ENCODE measurements around the gene MCCC1. TPM values are rescaled to one million over a fixed set of nuclear protein-coding genes. Genes with fewer than 3 reads are reported as not detected.

The MCCC1 gene
- total RNA-seq, 6 experiments from 2014 or later, result 15.1 to 21.2 (median 16.1) TPM

- no peak for TF ChIP-seq CTCF (IDR thresholded peaks at IDR 0.05)
- peak overlapping the region; percentile 45 for H3K27ac Mint-ChIP-seq
- peak; percentile 12 for DNase-seq
- H3K27me3 Mint-ChIP-seq (ENCODE audit: insufficient read depth), result peaks cover 1% of the 10 kb centered on the region; the same call in 1 of the 2 replicates
- H3K4me3 Mint-ChIP-seq, result no peak overlapping the region
- peaks cover 21% of the 10 kb centered on the region for H3K9me3 Mint-ChIP-seq
- H3K36me3 Mint-ChIP-seq (ENCODE audit: low read depth), result peaks cover 50% of the 10 kb centered on the region
- peaks cover 66% of the 10 kb centered on the region for H3K4me1 Mint-ChIP-seq (ENCODE audit: low read depth)
Observed at GRCh38 chr3:183028416-183028815, 70.9 kb downstream of the MCCC1 start.

GRCh38 chr3:183027276-183027675 is 72.0 kb downstream of the MCCC1 start:
- no peak for TF ChIP-seq CTCF (IDR thresholded peaks at IDR 0.05)
- peaks cover 48% of the 10 kb centered on the region for H3K36me3 Mint-ChIP-seq (ENCODE audit: low read depth)
- H3K27me3 Mint-ChIP-seq (ENCODE audit: insufficient read depth), result peaks cover 1% of the 10 kb centered on the region; the same call in 1 of the 2 replicates

GRCh38 chr3:183022936-183023516 is 76.3 kb downstream of the MCCC1 start:
- H3K27me3 Mint-ChIP-seq (ENCODE audit: insufficient read depth), result no peaks in the 10 kb centered on the region
- H3K36me3 Mint-ChIP-seq (ENCODE audit: low read depth), result peaks cover 39% of the 10 kb centered on the region
- peaks cover 13% of the 10 kb centered on the region for H3K4me1 Mint-ChIP-seq (ENCODE audit: low read depth)
- no peak overlapping the region for H3K27ac Mint-ChIP-seq
- DNase-seq, result no peak
- H3K9me3 Mint-ChIP-seq, result peaks cover 6% of the 10 kb centered on the region
- no peak for TF ChIP-seq CTCF (IDR thresholded peaks at IDR 0.05)
- H3K4me3 Mint-ChIP-seq, result no peak overlapping the region

More at GRCh38 chr3:183027276-183027675, 72.0 kb downstream of the MCCC1 start:
- no peak for DNase-seq
- no peak overlapping the region for H3K4me3 Mint-ChIP-seq
- H3K27ac Mint-ChIP-seq, result peak overlapping the region; percentile 43; the same call in 1 of the 2 replicates
- H3K9me3 Mint-ChIP-seq, result peaks cover 21% of the 10 kb centered on the region
- H3K4me1 Mint-ChIP-seq (ENCODE audit: low read depth), result peaks cover 55% of the 10 kb centered on the region

GRCh38 chr3:183018421-183019192 is 80.7 kb downstream of the MCCC1 start:
- TF ChIP-seq CTCF (IDR thresholded peaks at IDR 0.05), result no peak
- no peak for DNase-seq
- Mint-ChIP-seq H3K9me3 (no peaks in the 10 kb centered on the region), H3K4me3 (no peak overlapping the region), H3K27me3 (ENCODE audit: insufficient read depth) (no peaks in the 10 kb centered on the region), H3K4me1 (ENCODE audit: low read depth) (no peaks in the 10 kb centered on the region), H3K36me3 (ENCODE audit: low read depth) (peaks cover 29% of the 10 kb centered on the region), H3K27ac (no peak overlapping the region)

- Mint-ChIP-seq H3K4me1 (ENCODE audit: low read depth) (no peaks in the 10 kb centered on the region), H3K27ac (no peak overlapping the region), H3K27me3 (ENCODE audit: insufficient read depth) (peaks cover 3% of the 10 kb centered on the region; the same call in 1 of the 2 replicates), H3K9me3 (no peaks in the 10 kb centered on the region), H3K36me3 (ENCODE audit: low read depth) (peaks cover 25% of the 10 kb centered on the region), H3K4me3 (no peak overlapping the region)
- no peak for DNase-seq
- TF ChIP-seq CTCF (IDR thresholded peaks at IDR 0.05), result no peak
Observed at GRCh38 chr3:183015185-183015584, 84.1 kb downstream of the MCCC1 start.
